ENCODE results near the gene HS3ST4. TPM values are rescaled to one million over a fixed set of nuclear protein-coding genes. Genes with fewer than 3 reads are reported as not detected.

Gene HS3ST4
- total RNA-seq, 1 donor from 2014 or later = not detected

- DNase-seq (ENCODE audit: low read depth) = no peak
- no peak overlapping the region for H3K4me3 ChIP-seq (ENCODE audit: low read depth, low read length)
- no peak for TF ChIP-seq CTCF (conservative IDR thresholded peaks at IDR 0.05; ENCODE audit: low read depth, low read length)
These were observed 15.8 kb downstream of the HS3ST4 start for GRCh38 chr16:25707553-25707952.

DNA sequence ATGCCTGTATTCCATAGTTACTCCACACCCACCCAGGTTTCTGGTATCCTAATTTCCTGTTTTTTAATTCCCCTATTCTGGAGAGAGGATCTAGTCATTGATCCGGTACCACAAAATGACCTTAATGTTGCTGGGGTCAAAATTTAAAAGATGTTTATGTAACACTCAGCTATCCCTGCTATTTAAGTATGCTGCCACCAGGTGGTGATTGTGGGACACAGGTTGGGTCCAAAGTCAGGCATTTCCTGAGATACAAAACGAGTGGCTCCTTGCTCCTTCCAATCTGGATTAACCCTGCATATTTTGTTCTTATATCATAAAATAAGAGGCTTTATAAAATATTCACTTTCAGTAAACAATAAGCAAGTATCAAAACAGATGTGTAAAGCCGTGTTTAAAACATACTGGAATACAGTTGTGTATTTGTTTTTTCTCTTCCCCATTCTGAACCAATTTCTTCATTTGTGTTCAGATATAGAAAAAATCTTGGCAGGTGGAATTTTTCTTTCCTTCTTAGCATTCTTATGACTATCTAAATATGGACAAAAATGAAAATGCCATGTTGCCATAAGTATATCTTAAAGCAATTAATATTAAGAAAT is 16.3 kb downstream of the HS3ST4 start:
- DNase-seq (ENCODE audit: low read depth) = no peak
- peak; percentile 61 for TF ChIP-seq CTCF (conservative IDR thresholded peaks at IDR 0.05; ENCODE audit: low read depth, low read length)
- H3K4me3 ChIP-seq (ENCODE audit: low read depth, low read length) = no peak overlapping the region

GRCh38 chr16:25709213-25709612 is 17.5 kb downstream of the HS3ST4 start:
- H3K4me3 ChIP-seq (ENCODE audit: low read depth, low read length) = no peak overlapping the region
- no peak for TF ChIP-seq CTCF (conservative IDR thresholded peaks at IDR 0.05; ENCODE audit: low read depth, low read length)
- DNase-seq (ENCODE audit: low read depth) = no peak

- H3K4me3 ChIP-seq (ENCODE audit: low read depth, low read length) = no peak overlapping the region
- TF ChIP-seq CTCF (conservative IDR thresholded peaks at IDR 0.05; ENCODE audit: low read depth, low read length) = no peak
- no peak for DNase-seq (ENCODE audit: low read depth)
These were observed 22.2 kb downstream of the HS3ST4 start for GRCh38 chr16:25713785-25714570.

GRCh38 chr16:25716186-25716585 is 24.4 kb downstream of the HS3ST4 start:
- H3K4me3 ChIP-seq (ENCODE audit: low read depth, low read length) = no peak overlapping the region
- TF ChIP-seq CTCF (conservative IDR thresholded peaks at IDR 0.05; ENCODE audit: low read depth, low read length) = no peak
- DNase-seq (ENCODE audit: low read depth) = no peak

- TF ChIP-seq CTCF (conservative IDR thresholded peaks at IDR 0.05; ENCODE audit: low read depth, low read length) = no peak
- DNase-seq (ENCODE audit: low read depth) = no peak
- no peak overlapping the region for H3K4me3 ChIP-seq (ENCODE audit: low read depth, low read length)
These were observed 29.7 kb downstream of the HS3ST4 start for GRCh38 chr16:25721439-25721838.

Data from epithelial cell of proximal tubule (primary cell).